Parathyroid adenoma (tissue), 2 donors: ENCODE data around the gene KLHL29.

Source experiments
- H2AFZ ChIP-seq: fragments of 300-600 bp; sonication (generic); one replicate; pipeline ENCODE4 v1.7.0; 2017; ENCODE audit warnings: antibody characterized with exemption, mild to moderate bottlenecking
- H3K27ac ChIP-seq: fragments of 300-600 bp; sonication (generic); one replicate; pipeline ENCODE4 v1.7.0; 2017
- H3K27me3 ChIP-seq: fragments of 300-600 bp; sonication (generic); one replicate; pipeline ENCODE4 v1.7.0; 2017; ENCODE audit warnings: low read length; ENCODE audit not compliant: control insufficient read depth, insufficient read depth
- H3K36me3 ChIP-seq: fragments of 300-600 bp; sonication (generic); one replicate; pipeline ENCODE4 v1.7.0; 2017; ENCODE audit warnings: low read length; ENCODE audit not compliant: control insufficient read depth, insufficient read depth
- H3K4me1 ChIP-seq: fragments of 300-600 bp; sonication (generic); one replicate; pipeline ENCODE4 v1.7.0; 2017; ENCODE audit warnings: control low read depth
- H3K4me2 ChIP-seq: fragments of 300-600 bp; sonication (generic); one replicate; pipeline ENCODE4 v1.7.0; 2017; ENCODE audit warnings: low read length
- H3K4me3 ChIP-seq: fragments of 300-600 bp; sonication (generic); one replicate; pipeline ENCODE4 v1.7.0; 2017; ENCODE audit warnings: low read depth, low read length
- H3K79me2 ChIP-seq: fragments of 300-600 bp; sonication (generic); one replicate; pipeline ENCODE4 v1.7.0; 2017; ENCODE audit warnings: control low read depth
- H3K9ac ChIP-seq: fragments of 300-600 bp; sonication (generic); one replicate; pipeline ENCODE4 v1.7.0; 2017; ENCODE audit warnings: mild to moderate bottlenecking
- H3K9me3 ChIP-seq: fragments of 300-600 bp; sonication (generic); one replicate; pipeline ENCODE4 v1.7.0; 2017; ENCODE audit warnings: low read length; ENCODE audit not compliant: control insufficient read depth
- CTCF ChIP-seq: fragments of 300-600 bp; sonication (generic); IDR thresholded peaks from one replicate; pipeline ENCODE4 v1.7.0; 2017; ENCODE audit warnings: antibody characterized with exemption, mild to moderate bottlenecking
- donor health status: primary hyperparathyroidism.

Gene KLHL29

DNA sequence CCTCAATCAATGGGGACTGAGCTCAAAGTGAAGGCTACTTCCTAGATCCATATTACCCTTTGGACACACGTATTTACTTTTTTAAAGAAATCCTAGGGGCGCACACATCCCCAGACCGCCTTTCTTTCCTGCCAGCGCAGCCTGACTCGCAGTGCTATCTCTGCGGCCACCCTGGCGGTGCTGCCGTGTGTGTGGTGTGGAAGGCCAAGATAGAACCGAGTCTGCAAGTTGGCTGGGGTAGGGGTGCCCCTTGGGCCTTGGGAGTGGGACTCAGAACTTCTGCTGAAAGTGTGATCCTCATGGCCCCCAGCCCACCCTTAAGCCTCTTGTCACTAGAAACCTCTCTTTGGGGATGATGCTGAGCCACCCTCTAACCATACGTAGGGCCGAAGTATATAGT, 143.7 kb downstream of the KLHL29 start:
- no peak overlapping the region for H2AFZ ChIP-seq
- H3K27me3 ChIP-seq: no peaks in the 10 kb centered on the region
- no peak overlapping the region for H3K4me3 ChIP-seq
- no peaks in the 10 kb centered on the region for H3K79me2 ChIP-seq
- no peaks in the 10 kb centered on the region for H3K9me3 ChIP-seq
- no peak overlapping the region for H3K4me2 ChIP-seq
- no peak overlapping the region for H3K27ac ChIP-seq
- no peaks in the 10 kb centered on the region for H3K36me3 ChIP-seq
- peaks cover 10% of the 10 kb centered on the region for H3K4me1 ChIP-seq
- no peak overlapping the region for H3K9ac ChIP-seq
- TF ChIP-seq CTCF: no peak

- H3K9me3 ChIP-seq: no peaks in the 10 kb centered on the region
Measured at GRCh38 chr2:23529659-23530058, 144.7 kb downstream of the KLHL29 start.

GRCh38 chr2:23530206-23530908, 145.4 kb downstream of the KLHL29 start:
- no peak for TF ChIP-seq CTCF
- Histone ChIP-seq H3K9ac (no peak overlapping the region), H3K4me3 (no peak overlapping the region), H3K27me3 (no peaks in the 10 kb centered on the region), H3K27ac (no peak overlapping the region), H3K9me3 (no peaks in the 10 kb centered on the region), H3K36me3 (no peaks in the 10 kb centered on the region), H3K4me2 (no peak overlapping the region), H3K79me2 (no peaks in the 10 kb centered on the region), H2AFZ (no peak overlapping the region), H3K4me1 (no peaks in the 10 kb centered on the region)

More at GRCh38 chr2:23529659-23530058, 144.7 kb downstream of the KLHL29 start:
- no peak for TF ChIP-seq CTCF
- Histone ChIP-seq H3K79me2 (no peaks in the 10 kb centered on the region), H3K4me2 (no peak overlapping the region), H3K36me3 (no peaks in the 10 kb centered on the region), H3K4me1 (peaks cover 6% of the 10 kb centered on the region), H3K9ac (no peak overlapping the region), H2AFZ (no peak overlapping the region), H3K27ac (no peak overlapping the region), H3K4me3 (no peak overlapping the region), H3K27me3 (no peaks in the 10 kb centered on the region)

GRCh38 chr2:23530909-23531276, 145.9 kb downstream of the KLHL29 start:
- Histone ChIP-seq H3K4me3 (no peak overlapping the region), H2AFZ (no peak overlapping the region), H3K4me1 (no peaks in the 10 kb centered on the region), H3K9ac (no peak overlapping the region), H3K79me2 (no peaks in the 10 kb centered on the region), H3K27ac (no peak overlapping the region), H3K27me3 (no peaks in the 10 kb centered on the region), H3K36me3 (no peaks in the 10 kb centered on the region), H3K4me2 (no peak overlapping the region), H3K9me3 (no peaks in the 10 kb centered on the region)
- no peak for TF ChIP-seq CTCF

DNA sequence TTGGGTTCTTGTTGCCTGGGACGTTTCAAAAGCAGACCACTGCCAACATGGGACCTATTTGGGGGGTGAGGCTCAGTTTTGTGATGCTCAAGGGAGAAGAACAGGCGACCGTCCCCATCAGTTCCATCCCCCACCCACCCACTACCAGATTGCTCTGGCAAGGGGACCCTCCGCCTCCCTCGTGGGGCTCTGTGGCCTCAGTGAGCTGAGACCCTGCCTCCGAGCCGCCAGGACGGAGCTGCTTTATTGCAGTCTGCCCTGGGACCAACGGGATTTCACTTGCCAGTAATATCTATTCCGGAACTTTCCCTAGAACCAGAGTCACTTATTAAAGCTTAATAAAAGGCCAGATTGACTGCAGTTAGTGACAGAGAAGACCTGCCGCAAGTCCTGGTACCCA, 146.3 kb downstream of the KLHL29 start:
- Histone ChIP-seq H3K36me3 (no peaks in the 10 kb centered on the region), H3K9me3 (no peaks in the 10 kb centered on the region), H3K27ac (no peak overlapping the region), H3K4me1 (no peaks in the 10 kb centered on the region), H3K4me2 (no peak overlapping the region), H3K79me2 (no peaks in the 10 kb centered on the region), H3K4me3 (no peak overlapping the region), H2AFZ (no peak overlapping the region), H3K9ac (no peak overlapping the region), H3K27me3 (no peaks in the 10 kb centered on the region)
- TF ChIP-seq CTCF: no peak
